Left lung (tissue), 10 donors: ENCODE data around the gene ADAMTS6. TPM values are rescaled to one million over a fixed set of nuclear protein-coding genes. Genes with fewer than 3 reads are reported as not detected.

Experiments
- ATAC-seq: fragments of 200-7000 bp; cut with Tn5 transposase; one replicate; pipeline ENCODE4 v1.9.1; 2020; ENCODE audit warnings: moderate library complexity
- DNase-seq, 4 donors: peaks; one replicate each; pipeline ENCODE4 v3.0.0-alpha.2; 2013 to 2020
- H3K27ac ChIP-seq, 2 donors: fragments of 200-600 bp; sonication (generic) in 1 of 2; one replicate each; pipeline versions ENCODE4 v1.5.0 to v1.8.0; 2020 to 2021
- H3K27me3 ChIP-seq, 2 donors: fragments of 200-600 bp; sonication (generic) in 1 of 2; one replicate each; pipeline versions ENCODE4 v1.5.0 to v1.8.0; 2020 to 2021
- H3K36me3 ChIP-seq, 2 donors: fragments of 200-600 bp; sonication (generic) in 1 of 2; one replicate each; pipeline versions ENCODE4 v1.5.0 to v1.8.0; 2020 to 2021
- H3K4me1 ChIP-seq, 2 donors: fragments of 200-600 bp; one replicate each; pipeline ENCODE4 v1.8.0; 2021
- H3K4me3 ChIP-seq, 2 donors: fragments of 200-600 bp; sonication (generic) in 1 of 2; one replicate each; pipeline versions ENCODE4 v1.5.0 to v1.8.0; 2020 to 2021; ENCODE audit warnings: mild to moderate bottlenecking in 1 of 2
- H3K9me3 ChIP-seq, 2 donors: fragments of 200-600 bp; sonication (generic) in 1 of 2; one replicate each; pipeline versions ENCODE4 v1.5.0 to v1.8.0; 2020 to 2021
- CTCF ChIP-seq, 2 donors: fragments of 200-600 bp; sonication (generic) in 1 of 2; IDR thresholded peaks; one replicate each; pipeline versions ENCODE4 v1.5.0 to v1.8.0; 2021; ENCODE audit warnings: antibody characterized with exemption in 2 of 2
- intact Hi-C, 2 donors: fragments of 100-400 bp; cut with DNase I; formaldehyde crosslinking; loops; one replicate each; pipeline versions ENCODE4 v1.11.2 to v1.14.2; 2022
- polyA plus RNA-seq, 6 donors: library from polyadenylated mRNA; unstranded; fragments of 120-200 nt; gene quantifications; one replicate each; pipeline ENCODE4 v1.2.1, GENCODE V29; 2013; ENCODE audit not compliant: insufficient read length in 6 of 6
- total RNA-seq, 2 donors: library from RNA; stranded (reverse); fragmentation: NEBNext Ultra II Directional; extraction: Animal tissue kit (Norgen Biotek cat#: 25700); gene quantifications; one replicate each; pipeline ENCODE4 v1.2.1, GENCODE V29; 2021
- donor health status: DM: no; HTN: yes; CAD: no.
- donor health status: DM: no; HTN: no; CAD: no.

Gene ADAMTS6
- total and polyA plus RNA-seq, 8 donors = 5.8 to 27.2 (median 11.2) TPM

- TF ChIP-seq CTCF (IDR thresholded peaks at IDR 0.05) = no peak
- intact Hi-C loops = no loop called here
- Histone ChIP-seq H3K36me3 (no peaks in the 10 kb centered on the region), H3K27ac (no peak overlapping the region), H3K4me3 (no peak overlapping the region), H3K27me3 (no peaks in the 10 kb centered on the region), H3K4me1 (no peaks in the 10 kb centered on the region), H3K9me3 (no peaks in the 10 kb centered on the region)
- ATAC-seq = no peak
- no peak for DNase-seq
These were observed 272.4 kb downstream of the ADAMTS6 start for GRCh38 chr5:65209341-65209740.

- no peak for TF ChIP-seq CTCF (IDR thresholded peaks at IDR 0.05)
- no peak overlapping the region for H3K4me3 ChIP-seq
- intact Hi-C loops = no loop called here
- DNase-seq = peak in 2 of 4 donors; percentile 57 to 58
- no peaks in the 10 kb centered on the region for H3K4me1 ChIP-seq
- no peak for ATAC-seq
- H3K9me3 ChIP-seq = no peaks in the 10 kb centered on the region
- H3K27ac ChIP-seq = no peak overlapping the region
- H3K27me3 ChIP-seq = no peaks in the 10 kb centered on the region
- H3K36me3 ChIP-seq = no peaks in the 10 kb centered on the region
These were observed 276.8 kb downstream of the ADAMTS6 start for GRCh38 chr5:65204966-65205365.

GRCh38 chr5:65203746-65204145 is 278.0 kb downstream of the ADAMTS6 start:
- Histone ChIP-seq H3K4me1 (no peaks in the 10 kb centered on the region), H3K36me3 (no peaks in the 10 kb centered on the region), H3K27me3 (no peaks in the 10 kb centered on the region), H3K9me3 (no peaks in the 10 kb centered on the region), H3K27ac (no peak overlapping the region), H3K4me3 (no peak overlapping the region)
- intact Hi-C loops = no loop called here
- TF ChIP-seq CTCF (IDR thresholded peaks at IDR 0.05) = no peak
- ATAC-seq = no peak
- no peak for DNase-seq

GRCh38 chr5:65199993-65200675 is 281.6 kb downstream of the ADAMTS6 start:
- no peaks in the 10 kb centered on the region for H3K27me3 ChIP-seq

More at GRCh38 chr5:65199993-65200675, 281.6 kb downstream of the ADAMTS6 start:
- DNase-seq = peak in 1 of 4 donors; percentile 35
- intact Hi-C loops = no loop called here
- H3K9me3 ChIP-seq = no peaks in the 10 kb centered on the region
- no peak overlapping the region for H3K27ac ChIP-seq
- H3K4me1 ChIP-seq = no peaks in the 10 kb centered on the region
- no peak for TF ChIP-seq CTCF (IDR thresholded peaks at IDR 0.05)
- H3K36me3 ChIP-seq = no peaks in the 10 kb centered on the region
- no peak for ATAC-seq
- no peak overlapping the region for H3K4me3 ChIP-seq
